ENCODE results near the gene BROX.

Gene BROX

GRCh38 chr1:222784371-222784770 is 72.0 kb downstream of the BROX start:
- TF ChIP-seq CTCF (IDR thresholded peaks at IDR 0.05; ENCODE audit: low read depth, low read length): no peak
- no peak for DNase-seq (ENCODE audit: low read depth, low spot score)
- in situ Hi-C loops (cut with HindIII; ENCODE audit: low sequenced_read_pairs): loop anchor here (25.0 kb wide), 1 partner anchor 303 kb away; no protein-coding TSS in a partner anchor
- no peak overlapping the region for H3K4me3 ChIP-seq (ENCODE audit: low read depth, low read length)
